ENCODE results near the gene FLCN. TPM values are rescaled to one million over a fixed set of nuclear protein-coding genes. Genes with fewer than 3 reads are reported as not detected.
A peak's percentile ranks its signal among the peaks of the same experiment; 100 is the strongest.
"Not testable (repeated sequence)": the region's sequence is repeated elsewhere in the genome, so short reads cannot be mapped to it uniquely, and the experiment has no call there.

FLCN gene
- total RNA-seq, 1 experiment from 2014 or later: 71.6 TPM

DNA sequence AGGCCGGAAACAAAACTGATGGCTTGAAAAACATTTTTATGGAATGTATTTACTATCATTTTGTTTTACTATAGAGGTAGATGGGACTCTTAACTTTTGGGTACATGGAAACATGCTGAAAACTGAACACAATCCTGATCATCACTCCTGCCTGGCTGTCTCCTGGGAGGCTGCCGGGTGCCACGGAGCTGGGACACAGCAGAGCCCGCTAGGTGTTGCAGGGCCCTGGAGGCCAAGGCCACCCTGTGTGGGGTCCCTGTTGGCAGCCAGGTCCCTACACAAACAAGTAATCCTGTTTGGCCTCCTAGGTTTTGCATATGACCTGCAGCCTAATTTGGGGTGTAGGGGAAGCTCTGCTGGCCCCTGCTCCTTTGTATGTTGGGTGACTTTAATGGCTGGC is 48.4 kb downstream of the FLCN start:
- ATAC-seq (no peak), DNase-seq (ENCODE audit: low read depth, low spot score) (no peak)
- intact Hi-C loops (cut with micrococcal nuclease; ENCODE audit: unreplicated experiment): no loop called here
- H3K36me3 ChIP-seq (ENCODE audit: control insufficient read depth, insufficient read depth, low read length): no peaks in the 10 kb centered on the region
- H3K27ac ChIP-seq (ENCODE audit: low read length): no peak overlapping the region
- TF ChIP-seq POLR2AphosphoS5 (IDR thresholded peaks at IDR 0.05; ENCODE audit: low read depth, low read length): no peak
- TF ChIP-seq, protein P1, sequence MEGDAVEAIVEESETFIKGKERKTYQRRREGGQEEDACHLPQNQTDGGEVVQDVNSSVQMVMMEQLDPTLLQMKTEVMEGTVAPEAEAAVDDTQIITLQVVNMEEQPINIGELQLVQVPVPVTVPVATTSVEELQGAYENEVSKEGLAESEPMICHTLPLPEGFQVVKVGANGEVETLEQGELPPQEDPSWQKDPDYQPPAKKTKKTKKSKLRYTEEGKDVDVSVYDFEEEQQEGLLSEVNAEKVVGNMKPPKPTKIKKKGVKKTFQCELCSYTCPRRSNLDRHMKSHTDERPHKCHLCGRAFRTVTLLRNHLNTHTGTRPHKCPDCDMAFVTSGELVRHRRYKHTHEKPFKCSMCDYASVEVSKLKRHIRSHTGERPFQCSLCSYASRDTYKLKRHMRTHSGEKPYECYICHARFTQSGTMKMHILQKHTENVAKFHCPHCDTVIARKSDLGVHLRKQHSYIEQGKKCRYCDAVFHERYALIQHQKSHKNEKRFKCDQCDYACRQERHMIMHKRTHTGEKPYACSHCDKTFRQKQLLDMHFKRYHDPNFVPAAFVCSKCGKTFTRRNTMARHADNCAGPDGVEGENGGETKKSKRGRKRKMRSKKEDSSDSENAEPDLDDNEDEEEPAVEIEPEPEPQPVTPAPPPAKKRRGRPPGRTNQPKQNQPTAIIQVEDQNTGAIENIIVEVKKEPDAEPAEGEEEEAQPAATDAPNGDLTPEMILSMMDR (IDR thresholded peaks at IDR 0.05): no peak
- no peaks in the 10 kb centered on the region for H3K4me1 ChIP-seq (ENCODE audit: control insufficient read depth, insufficient read depth, low read length)
- CTCF ChIA-PET: no interaction called here
- in situ Hi-C loops (cut with HindIII; ENCODE audit: low pct_unique_long_range_greater_than_20kb, low sequenced_read_pairs): no loop called here
- H3K27me3 ChIP-seq (ENCODE audit: control insufficient read depth, insufficient read depth, low read length): no peaks in the 10 kb centered on the region
- POLR2A ChIA-PET: no interaction called here
- H3K4me3 ChIP-seq (ENCODE audit: low read depth in 2 of 2, low read length in 2 of 2): no peak overlapping the region
- no TSS peak for BruUV-seq (replicated peaks)
- no peaks in the 10 kb centered on the region for H3K9me3 ChIP-seq (ENCODE audit: control insufficient read depth, insufficient read depth, low read depth, low read length)

DNA sequence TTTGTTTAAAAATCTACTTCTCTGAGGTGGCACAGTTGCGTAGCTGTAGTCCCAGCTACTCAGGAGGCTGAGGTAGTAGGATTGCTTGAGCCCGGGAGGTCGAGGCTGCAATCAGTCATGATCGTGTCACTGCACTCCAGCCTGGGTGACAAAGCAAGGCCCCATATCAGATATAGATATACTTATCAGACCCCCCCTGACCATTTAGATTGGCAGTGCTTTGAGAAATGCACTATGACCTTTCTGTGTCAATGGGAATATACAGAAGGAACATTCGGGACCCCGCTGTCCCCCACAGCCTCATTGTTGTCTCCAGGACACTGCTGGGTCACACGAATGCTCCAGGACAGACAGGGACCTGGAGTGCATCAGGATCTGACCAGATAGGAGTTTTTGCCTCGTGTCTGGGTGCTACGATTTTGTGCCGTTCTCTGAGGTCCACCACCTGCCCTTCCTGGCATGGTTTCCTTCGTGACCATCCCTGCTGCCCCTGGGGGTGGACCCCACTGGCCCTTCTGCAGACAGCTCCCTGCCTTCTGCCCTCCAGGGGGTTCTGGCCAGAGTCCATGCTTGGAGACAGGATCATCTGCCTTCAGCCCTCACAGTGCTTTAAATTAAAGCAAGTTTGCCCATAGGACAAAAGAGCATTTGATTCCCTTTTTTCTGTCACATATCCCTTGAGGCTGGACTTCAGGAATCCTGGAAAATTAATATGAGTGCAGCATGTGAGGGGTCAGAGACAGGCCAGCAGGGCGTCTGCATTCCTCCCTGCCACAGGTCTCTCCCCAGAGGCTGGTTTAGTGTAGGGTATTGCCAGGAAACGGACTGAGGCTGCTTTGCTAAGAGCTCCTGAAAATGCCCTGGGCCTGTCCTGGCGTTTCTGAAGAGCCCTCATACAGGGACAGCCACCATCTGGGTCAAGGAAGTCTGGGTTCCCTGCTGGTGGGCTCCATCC is 50.1 kb downstream of the FLCN start:
- Histone ChIP-seq H3K4me3 (ENCODE audit: low read depth in 2 of 2, low read length in 2 of 2) (no peak overlapping the region), H3K27ac (ENCODE audit: low read length) (no peak overlapping the region), H3K27me3 (ENCODE audit: control insufficient read depth, insufficient read depth, low read length) (no peaks in the 10 kb centered on the region), H3K36me3 (ENCODE audit: control insufficient read depth, insufficient read depth, low read length) (no peaks in the 10 kb centered on the region), H3K9me3 (ENCODE audit: control insufficient read depth, insufficient read depth, low read depth, low read length) (no peaks in the 10 kb centered on the region), H3K4me1 (ENCODE audit: control insufficient read depth, insufficient read depth, low read length) (no peaks in the 10 kb centered on the region)
- no TSS peak for BruUV-seq (replicated peaks)
- TF ChIP-seq POLR2AphosphoS5 (IDR thresholded peaks at IDR 0.05; ENCODE audit: low read depth, low read length) (no peak), SIN3A (IDR thresholded peaks at IDR 0.05; ENCODE audit: borderline replicate concordance, insufficient read depth, low read depth, low read length) (no peak)
- DNase-seq (ENCODE audit: low read depth, low spot score) (no peak), ATAC-seq (no peak)
- in situ Hi-C loops (cut with HindIII; ENCODE audit: low pct_unique_long_range_greater_than_20kb, low sequenced_read_pairs) (no loop called here), intact Hi-C loops (cut with micrococcal nuclease; ENCODE audit: unreplicated experiment) (no loop called here)
- ChIA-PET POLR2A (no interaction called here), CTCF (no interaction called here)

DNA sequence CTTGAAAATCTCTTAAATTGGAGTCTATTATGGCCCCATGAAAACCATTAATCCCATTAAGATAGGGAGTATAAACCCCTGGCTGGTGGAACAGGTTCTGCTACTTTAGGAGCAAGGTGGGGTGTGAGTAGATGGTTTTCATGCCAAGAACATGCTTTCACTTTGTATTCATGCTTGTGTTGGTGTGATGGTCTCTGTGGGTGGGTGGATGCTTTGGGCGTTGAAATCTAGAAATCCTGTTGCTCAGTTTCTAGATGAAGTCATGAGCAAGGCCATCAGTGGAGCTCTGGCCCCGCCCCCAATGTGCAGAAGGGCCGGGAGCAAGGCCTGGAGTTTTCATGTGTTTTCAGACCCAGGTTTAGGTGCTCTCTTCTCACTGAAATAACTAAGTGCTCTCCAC is 50.9 kb downstream of the FLCN start:
- CTCF ChIA-PET: no interaction called here
- H3K4me3 ChIP-seq (ENCODE audit: low read depth in 2 of 2, low read length in 2 of 2): no peak overlapping the region
- intact Hi-C loops (cut with micrococcal nuclease; ENCODE audit: unreplicated experiment) (no loop called here), in situ Hi-C loops (cut with HindIII; ENCODE audit: low pct_unique_long_range_greater_than_20kb, low sequenced_read_pairs) (no loop called here)
- H3K36me3 ChIP-seq (ENCODE audit: control insufficient read depth, insufficient read depth, low read length): no peaks in the 10 kb centered on the region
- BruUV-seq (replicated peaks): no TSS peak
- TF ChIP-seq SIN3A (IDR thresholded peaks at IDR 0.05; ENCODE audit: borderline replicate concordance, insufficient read depth, low read depth, low read length) (no peak), POLR2AphosphoS5 (IDR thresholded peaks at IDR 0.05; ENCODE audit: low read depth, low read length) (no peak)
- DNase-seq (ENCODE audit: low read depth, low spot score): no peak
- POLR2A ChIA-PET: no interaction called here
- ATAC-seq: no peak
- H3K4me1 ChIP-seq (ENCODE audit: control insufficient read depth, insufficient read depth, low read length): no peaks in the 10 kb centered on the region
- H3K9me3 ChIP-seq (ENCODE audit: control insufficient read depth, insufficient read depth, low read depth, low read length): no peaks in the 10 kb centered on the region
- no peak overlapping the region for H3K27ac ChIP-seq (ENCODE audit: low read length)
- H3K27me3 ChIP-seq (ENCODE audit: control insufficient read depth, insufficient read depth, low read length): no peaks in the 10 kb centered on the region

DNA sequence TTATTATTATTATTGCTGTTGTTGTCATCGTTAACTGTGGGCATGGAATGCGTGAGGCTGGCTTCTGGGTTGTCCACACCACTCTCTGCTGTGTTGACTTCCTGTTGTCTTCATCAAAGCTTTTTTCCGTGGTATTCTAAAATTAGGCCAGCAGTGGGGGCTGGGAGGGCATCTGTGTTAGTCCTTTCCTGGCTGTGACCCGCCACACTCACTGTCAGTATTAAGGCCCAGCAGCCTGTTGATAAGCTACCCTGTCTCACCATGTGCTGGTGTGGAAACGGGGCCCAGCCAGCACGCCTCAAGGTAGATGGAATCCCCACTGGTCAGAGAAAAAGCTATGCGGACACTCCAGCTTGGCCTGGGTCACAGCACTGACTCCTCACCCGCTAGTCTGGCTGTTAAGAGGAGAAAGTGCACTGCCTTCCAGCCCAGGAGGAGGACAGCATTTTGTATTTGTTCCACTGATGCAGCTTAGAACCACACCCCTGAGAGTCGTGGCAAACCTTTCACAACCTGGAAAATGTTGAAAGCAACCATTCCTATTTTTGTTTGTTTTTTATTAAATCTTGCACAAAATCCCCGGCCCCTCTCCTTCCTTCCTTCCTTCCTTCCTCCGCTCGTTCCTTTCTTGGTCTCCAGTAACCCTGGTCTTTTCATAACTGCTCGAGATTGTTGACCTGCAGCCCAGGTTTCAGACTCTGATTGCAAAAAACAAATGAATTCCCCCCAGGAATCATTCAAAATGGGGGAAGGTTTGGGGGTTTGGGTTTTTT is 51.8 kb downstream of the FLCN start:
- POLR2A ChIA-PET; CTCF ChIA-PET; H3K27ac ChIP-seq (ENCODE audit: low read length): not testable (repeated sequence)

More for the DNA sequence above, 51.8 kb downstream of the FLCN start:
- H3K36me3 ChIP-seq (ENCODE audit: control insufficient read depth, insufficient read depth, low read length); in situ Hi-C loops (cut with HindIII; ENCODE audit: low pct_unique_long_range_greater_than_20kb, low sequenced_read_pairs); DNase-seq (ENCODE audit: low read depth, low spot score); ATAC-seq; intact Hi-C loops (cut with micrococcal nuclease; ENCODE audit: unreplicated experiment); H3K4me3 ChIP-seq (ENCODE audit: low read depth in 2 of 2, low read length in 2 of 2); H3K9me3 ChIP-seq (ENCODE audit: control insufficient read depth, insufficient read depth, low read depth, low read length); H3K4me1 ChIP-seq (ENCODE audit: control insufficient read depth, insufficient read depth, low read length); H3K27me3 ChIP-seq (ENCODE audit: control insufficient read depth, insufficient read depth, low read length): not testable (repeated sequence)
- TSS peak; percentile 22 for BruUV-seq (replicated peaks)

All from Panc1 (cell line).